ENCODE results near the gene WNT7A.

The WNT7A gene

GRCh38 chr3:13825821-13826220 is 54.0 kb downstream of the WNT7A start:
- no peak for DNase-seq

DNA sequence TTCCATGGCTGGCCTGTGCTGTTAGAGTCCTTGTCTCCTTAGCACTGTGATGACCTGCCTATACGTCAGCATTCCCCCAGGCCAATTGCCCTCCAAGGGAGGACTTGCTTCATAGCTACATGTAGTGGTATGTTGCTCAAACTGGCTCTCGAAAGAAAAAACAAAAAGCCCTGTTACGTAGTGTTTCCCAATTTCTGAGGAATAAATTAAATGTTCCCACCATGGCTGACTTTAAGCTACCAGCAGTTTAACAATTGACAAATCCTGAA is 54.6 kb downstream of the WNT7A start:
- no peak for DNase-seq

- no peak for DNase-seq
These were observed 55.2 kb downstream of the WNT7A start for GRCh38 chr3:13824521-13825310.

- DNase-seq, result no peak
These were observed 56.2 kb downstream of the WNT7A start for GRCh38 chr3:13823692-13824091.

DNA sequence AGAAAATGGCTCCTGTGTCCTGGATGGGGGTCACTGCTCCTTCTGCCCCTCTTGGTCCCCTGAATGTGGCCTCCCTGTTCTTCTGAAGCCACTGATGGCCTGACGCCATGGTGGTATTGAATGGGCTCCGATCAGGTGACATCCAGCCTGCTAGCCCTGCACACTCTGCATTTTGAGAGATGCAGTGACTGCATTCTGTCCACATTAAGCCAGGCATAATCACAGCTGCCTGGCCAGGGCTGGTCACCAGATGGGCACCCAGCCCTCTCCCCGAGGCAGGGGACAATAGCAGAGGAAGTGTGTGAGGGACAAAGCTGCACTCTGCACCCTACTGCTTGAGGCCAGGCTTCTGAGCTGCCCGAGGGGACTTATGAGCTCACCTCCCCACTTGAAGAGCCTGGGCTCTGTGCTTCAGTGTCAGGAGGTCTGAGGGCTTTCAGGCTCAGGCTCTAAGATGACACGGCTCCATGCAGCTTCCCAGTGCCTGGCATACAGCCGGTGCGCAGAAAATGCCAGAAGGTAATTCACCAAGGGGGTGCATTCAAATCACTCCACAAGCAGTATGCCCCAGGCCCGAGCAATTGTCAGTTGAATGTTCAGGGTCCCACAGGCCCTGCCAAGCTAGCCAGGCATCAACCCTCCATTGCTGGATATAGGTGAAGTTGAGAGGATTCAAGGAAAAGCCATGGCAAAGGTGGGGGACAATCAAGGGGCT is 56.8 kb downstream of the WNT7A start:
- no peak for DNase-seq

DNA sequence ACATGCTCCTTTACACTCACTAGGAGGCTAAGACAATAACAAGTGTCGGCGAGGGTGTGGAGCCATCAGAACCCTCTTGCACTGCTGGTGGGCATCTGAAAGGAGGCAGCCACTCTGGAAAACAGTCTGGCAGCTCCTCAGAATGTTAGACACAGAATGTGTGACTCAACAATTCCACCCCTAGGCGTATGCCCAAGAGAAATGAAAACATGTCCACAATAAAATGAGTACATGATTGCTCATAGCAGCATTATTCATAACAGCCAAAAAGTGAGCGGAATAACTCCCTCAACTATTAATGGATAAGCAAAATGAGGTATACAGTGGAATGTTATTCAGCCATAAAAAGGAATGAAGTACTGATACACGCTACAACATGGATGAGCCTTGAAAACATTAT is 57.8 kb downstream of the WNT7A start:
- no peak for DNase-seq

- no peak for DNase-seq
These were observed 58.7 kb downstream of the WNT7A start for GRCh38 chr3:13821126-13821525.

- DNase-seq, result no peak
These were observed 61.0 kb downstream of the WNT7A start for GRCh38 chr3:13818919-13819318.

DNA sequence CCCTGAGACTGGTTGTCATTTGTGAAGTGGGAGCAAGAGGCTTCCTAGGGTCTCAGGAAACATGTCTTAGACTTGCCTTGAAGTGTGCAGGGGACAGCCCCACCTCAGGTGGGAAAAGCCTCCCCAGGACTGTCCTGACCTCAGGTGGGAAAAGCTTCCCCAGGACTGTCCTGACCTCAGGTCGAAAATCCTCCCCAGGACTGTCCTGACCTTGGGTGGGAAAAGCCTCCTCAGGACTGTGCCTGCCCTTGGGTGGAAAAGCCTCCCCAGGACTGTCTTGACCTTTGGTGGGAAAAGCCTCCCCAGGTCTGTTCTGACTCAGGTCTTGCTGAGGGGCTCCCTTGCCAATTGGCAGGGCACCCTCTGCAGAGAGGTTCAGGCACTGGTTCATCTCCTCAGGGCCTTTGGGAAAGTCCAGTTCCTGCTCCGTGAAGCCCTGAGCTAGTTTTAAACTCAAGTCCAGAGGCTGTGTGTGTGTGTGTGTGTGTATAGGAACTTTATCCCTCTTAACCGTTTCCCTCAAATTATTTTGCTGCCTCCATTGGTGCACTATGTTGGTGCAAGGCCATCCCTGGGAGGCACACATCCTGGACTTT is 64.7 kb downstream of the WNT7A start:
- no peak for DNase-seq

GRCh38 chr3:13812034-13812471 is 67.8 kb downstream of the WNT7A start:
- no peak for DNase-seq

- DNase-seq, result no peak
These were observed 68.3 kb downstream of the WNT7A start for GRCh38 chr3:13811614-13812013.

- no peak for DNase-seq
These were observed 71.3 kb downstream of the WNT7A start for GRCh38 chr3:13808550-13808949.

GRCh38 chr3:13801361-13802204 is 78.3 kb downstream of the WNT7A start:
- no peak for DNase-seq

GRCh38 chr3:13800064-13800463 is 79.8 kb downstream of the WNT7A start:
- no peak for DNase-seq

- no peak for DNase-seq
These were observed 81.5 kb downstream of the WNT7A start for GRCh38 chr3:13798401-13798800.

- no peak for DNase-seq
These were observed 83.0 kb downstream of the WNT7A start for GRCh38 chr3:13796701-13797460.

GRCh38 chr3:13795816-13796215 is 84.1 kb downstream of the WNT7A start:
- DNase-seq, result no peak

- DNase-seq, result no peak
These were observed 85.5 kb downstream of the WNT7A start for GRCh38 chr3:13794322-13794721.

- DNase-seq, result no peak
These were observed 86.4 kb downstream of the WNT7A start for GRCh38 chr3:13793451-13793850.

- no peak for DNase-seq
These were observed 87.1 kb downstream of the WNT7A start for GRCh38 chr3:13792512-13793371.

DNA sequence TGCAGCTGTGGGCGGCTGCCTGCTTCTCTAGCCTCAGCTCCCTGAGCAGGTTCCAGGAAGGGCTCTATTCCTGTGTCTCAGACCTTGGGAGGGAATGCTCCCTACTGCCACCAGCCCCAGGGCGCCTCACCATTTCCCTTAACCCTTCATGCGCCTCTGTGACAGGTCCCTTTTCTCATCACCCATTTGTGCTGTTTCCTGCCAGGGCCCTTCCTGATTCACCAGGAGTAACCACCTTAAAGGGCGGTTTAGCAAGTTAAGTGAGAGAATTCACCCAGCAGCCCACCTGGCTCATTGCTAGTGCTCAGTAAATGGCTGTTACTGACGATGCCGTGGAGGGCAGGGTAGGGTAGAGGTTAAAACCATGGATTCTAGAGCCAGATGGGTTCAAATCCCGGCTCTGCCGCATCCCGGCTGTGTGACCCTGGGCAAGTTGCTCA is 87.8 kb downstream of the WNT7A start:
- DNase-seq, result no peak

Measured in central memory CD4-positive, alpha-beta T cell (primary cell).